NB4 (cell line): Measurements from ENCODE around the gene AQP12A.

Source experiments
- DNase-seq: peaks from one replicate; pipeline ENCODE4 v3.0.0; 2010; ENCODE audit warnings: low read depth
- H3K4me3 ChIP-seq: one replicate; pipeline ENCODE4 v1.5.1; 2011; ENCODE audit warnings: mild to moderate bottlenecking, low read depth, low read length, moderate library complexity
- CTCF ChIP-seq: IDR thresholded peaks from one replicate; pipeline ENCODE4 v1.5.1; 2012; ENCODE audit warnings: low read depth, low read length
- MAX ChIP-seq: IDR thresholded peaks from 2 replicates; pipeline ENCODE4 v1.6.1; 2011; ENCODE audit warnings: low read depth, low read length
- MYC ChIP-seq: IDR thresholded peaks from 2 replicates; pipeline ENCODE4 v1.6.1; 2011; ENCODE audit warnings: low read depth, low read length
- POLR2A ChIP-seq: IDR thresholded peaks from 2 replicates; pipeline ENCODE4 v1.6.1; 2011; ENCODE audit warnings: mild to moderate bottlenecking; ENCODE audit not compliant: insufficient read length; ENCODE audit errors: extremely low read depth

The AQP12A gene

GRCh38 chr2:240685771-240686371 lies 5.8 kb upstream of the AQP12A start:
- no peak overlapping the region for H3K4me3 ChIP-seq
- peak; percentile 22 for DNase-seq
- TF ChIP-seq CTCF (no peak), POLR2A (no peak), MYC (no peak), MAX (no peak)

GRCh38 chr2:240686460-240686859 lies 5.2 kb upstream of the AQP12A start:
- TF ChIP-seq MYC, result no peak
- no peak for TF ChIP-seq CTCF
- TF ChIP-seq MAX, result no peak
- no peak for TF ChIP-seq POLR2A
- DNase-seq, result peak; percentile 37
- H3K4me3 ChIP-seq, result no peak overlapping the region

- no peak for DNase-seq
- H3K4me3 ChIP-seq, result no peak overlapping the region
- TF ChIP-seq CTCF (no peak), POLR2A (no peak), MYC (no peak), MAX (no peak)
Measured at GRCh38 chr2:240687045-240687740, 4.5 kb upstream of the AQP12A start.

- no peak for DNase-seq
- TF ChIP-seq CTCF (no peak), MYC (no peak), MAX (no peak), POLR2A (no peak)
- H3K4me3 ChIP-seq, result no peak overlapping the region
Measured at GRCh38 chr2:240687741-240688552, 3.7 kb upstream of the AQP12A start.

- no peak for DNase-seq
- no peak overlapping the region for H3K4me3 ChIP-seq
- no peak for TF ChIP-seq MYC
- TF ChIP-seq CTCF, result no peak
- no peak for TF ChIP-seq POLR2A
- TF ChIP-seq MAX, result no peak
Measured at GRCh38 chr2:240688553-240688919, 3.1 kb upstream of the AQP12A start.
